Esophagus (tissue), 2 donors: ENCODE measurements around the gene ITPKA. TPM values are rescaled to one million over a fixed set of nuclear protein-coding genes. Genes with fewer than 3 reads are reported as not detected.

Source experiments
- H3K27ac ChIP-seq, 2 donors: one replicate each; pipeline ENCODE4 v1.5.1; 2013; ENCODE audit warnings: low read depth in 2 of 2, mild to moderate bottlenecking in 2 of 2, inconsistent platforms in 1 of 2, low read length in 1 of 2, moderate library complexity in 1 of 2
- H3K27me3 ChIP-seq, 2 donors: one replicate each; pipeline ENCODE4 v1.6.1; 2013; ENCODE audit warnings: low read length in 2 of 2, control low read depth in 1 of 2, mild to moderate bottlenecking in 1 of 2; ENCODE audit not compliant: insufficient read depth in 2 of 2, control insufficient read depth in 1 of 2
- H3K36me3 ChIP-seq, 2 donors: one replicate each; pipeline ENCODE4 v1.6.1; 2013; ENCODE audit warnings: low read length in 1 of 2; ENCODE audit not compliant: control insufficient read depth in 2 of 2, insufficient read depth in 2 of 2
- H3K4me1 ChIP-seq, 2 donors: one replicate each; pipeline ENCODE4 v1.6.1; 2013; ENCODE audit warnings: low read length in 1 of 2; ENCODE audit not compliant: control insufficient read depth in 2 of 2, insufficient read depth in 2 of 2
- H3K4me3 ChIP-seq, 2 donors: one replicate each; pipeline ENCODE4 v1.5.1; 2013; ENCODE audit warnings: low read length in 2 of 2, mild to moderate bottlenecking in 2 of 2, low read depth in 1 of 2, moderate library complexity in 1 of 2
- H3K9me3 ChIP-seq, 2 donors: one replicate each; pipeline ENCODE4 v1.6.1; 2013; ENCODE audit warnings: mild to moderate bottlenecking in 2 of 2, low read depth in 1 of 2, low read length in 1 of 2, moderate library complexity in 1 of 2; ENCODE audit not compliant: control insufficient read depth in 2 of 2, insufficient read depth in 1 of 2
- WGBS, 2 donors: extraction: QIAGEN DNeasy Blood & Tissue Kit; methylation state at CpG; one replicate each; pipeline ENCODE4 v1.1.7; 2013; 5-methylcytosine and 5-hydroxymethylcytosine counted together
- polyA plus RNA-seq, 2 donors: library from polyadenylated mRNA; stranded (reverse); fragments of 200-250 nt; gene quantifications; one replicate each; pipeline ENCODE4 v1.2.3, GENCODE V29; 2013
- donor health status: healthy with polysubstance abuse.
- donor health status: Bipolar disorder and iron deficiency.

Gene ITPKA
- polyA plus RNA-seq, 2 donors, result 0.28 to 0.47 TPM

DNA sequence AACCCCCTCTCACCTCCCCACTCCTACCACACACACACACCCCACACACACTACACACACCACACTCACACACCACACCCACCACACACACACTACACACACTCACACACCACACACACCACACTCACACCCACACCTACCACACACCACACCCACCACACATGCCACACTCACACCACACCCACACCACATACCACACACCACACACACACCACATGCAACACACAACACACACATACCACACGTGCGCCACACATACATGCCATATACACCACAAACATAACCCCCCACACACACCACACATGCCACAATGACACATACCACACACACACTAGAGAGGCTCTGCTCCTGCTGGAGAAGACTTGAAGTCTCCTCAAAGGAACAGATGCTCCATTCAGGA lies 5.9 kb upstream of the ITPKA start:
- H3K9me3 ChIP-seq, result no peaks in the 10 kb centered on the region
- 83 to 85% methylated on average over 2 of the region's 2 CpGs for WGBS, 2 donors
- H3K27ac ChIP-seq, result no peak overlapping the region
- H3K36me3 ChIP-seq, result no peaks in the 10 kb centered on the region
- peaks cover 0 to 2% of the 10 kb centered on the region in 2 donors for H3K4me1 ChIP-seq
- H3K27me3 ChIP-seq, result no peaks in the 10 kb centered on the region
- H3K4me3 ChIP-seq, result no peak overlapping the region

DNA sequence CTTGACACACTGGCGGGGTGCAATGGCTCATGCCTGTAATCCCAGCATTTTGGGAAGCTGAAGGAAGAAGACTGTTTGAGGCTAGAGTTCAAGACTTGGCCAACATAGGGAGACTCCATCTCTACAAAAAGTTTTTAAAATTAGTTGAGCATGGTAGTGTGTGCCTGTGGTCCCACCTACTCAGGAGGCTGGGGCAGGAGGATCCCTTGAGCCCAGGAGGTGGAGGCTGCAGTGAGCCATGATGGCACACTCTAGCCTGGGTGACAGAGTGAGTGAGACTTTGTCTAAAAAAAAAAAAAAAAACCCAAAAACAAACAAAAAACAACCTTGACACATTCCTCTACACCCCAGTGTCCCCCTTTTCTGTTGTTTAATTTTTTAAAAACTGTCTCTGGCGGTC lies 4.0 kb upstream of the ITPKA start:
- H3K27me3 ChIP-seq, result no peaks in the 10 kb centered on the region
- 95 to 97% methylated on average over 2 of the region's 2 CpGs for WGBS, 2 donors
- no peaks in the 10 kb centered on the region for H3K9me3 ChIP-seq
- H3K4me1 ChIP-seq, result peaks cover 4 to 10% of the 10 kb centered on the region in 2 donors
- no peak overlapping the region for H3K27ac ChIP-seq
- H3K4me3 ChIP-seq, result no peak overlapping the region
- H3K36me3 ChIP-seq, result no peaks in the 10 kb centered on the region

DNA sequence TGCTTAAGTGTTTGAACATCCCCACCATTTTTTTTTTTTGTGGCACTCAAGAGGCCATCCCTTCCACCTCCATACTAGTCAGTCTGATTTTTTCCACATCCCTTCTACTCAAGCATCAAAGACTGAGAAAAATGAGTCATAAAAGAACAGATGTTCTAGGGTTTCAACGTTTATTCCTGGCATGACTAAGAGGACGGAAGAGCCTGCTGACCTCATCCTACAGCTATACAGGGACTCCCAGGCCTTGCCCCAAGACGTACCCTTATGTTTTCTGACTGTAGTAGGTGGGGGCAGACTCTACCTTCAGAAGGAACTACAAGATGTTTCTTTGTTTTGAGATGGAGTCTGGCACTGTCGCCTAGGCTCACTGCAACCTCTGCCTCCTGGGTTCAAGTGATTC lies 3.3 kb upstream of the ITPKA start:
- H3K4me1 ChIP-seq, result peaks cover 4 to 13% of the 10 kb centered on the region in 2 donors
- H3K9me3 ChIP-seq, result no peaks in the 10 kb centered on the region
- H3K27me3 ChIP-seq, result no peaks in the 10 kb centered on the region
- 38 to 47% methylated on average over 4 of the region's 4 CpGs for WGBS, 2 donors
- H3K27ac ChIP-seq, result no peak overlapping the region
- no peaks in the 10 kb centered on the region for H3K36me3 ChIP-seq
- no peak overlapping the region for H3K4me3 ChIP-seq

DNA sequence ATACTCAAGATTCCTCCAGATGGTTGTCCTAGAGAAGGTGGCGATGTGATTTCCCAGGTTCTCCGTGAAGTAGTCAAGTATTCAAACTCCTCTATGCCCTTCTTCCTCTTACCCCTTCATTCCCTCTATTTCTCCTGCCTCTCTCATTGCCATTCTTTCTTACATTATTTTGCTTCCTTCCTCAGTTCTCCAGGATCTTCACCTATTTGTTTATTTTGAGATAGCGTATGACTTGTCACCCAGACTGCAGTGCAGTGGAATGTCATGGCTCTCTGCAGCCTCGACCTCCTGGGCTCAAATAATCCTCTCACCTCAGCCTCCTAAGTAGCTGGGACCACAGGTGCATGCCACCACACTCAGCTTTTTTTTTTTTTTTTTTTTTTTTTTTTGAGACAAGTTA lies 1.8 kb upstream of the ITPKA start:
- Histone ChIP-seq H3K27ac (no peak overlapping the region), H3K4me1 (peaks cover 4 to 15% of the 10 kb centered on the region in 2 donors), H3K4me3 (no peak overlapping the region), H3K27me3 (no peaks in the 10 kb centered on the region), H3K9me3 (no peaks in the 10 kb centered on the region), H3K36me3 (no peaks in the 10 kb centered on the region)
- 91% methylated on average over 4 of the region's 4 CpGs for whole genome bisulfite sequencing, 2 donors

DNA sequence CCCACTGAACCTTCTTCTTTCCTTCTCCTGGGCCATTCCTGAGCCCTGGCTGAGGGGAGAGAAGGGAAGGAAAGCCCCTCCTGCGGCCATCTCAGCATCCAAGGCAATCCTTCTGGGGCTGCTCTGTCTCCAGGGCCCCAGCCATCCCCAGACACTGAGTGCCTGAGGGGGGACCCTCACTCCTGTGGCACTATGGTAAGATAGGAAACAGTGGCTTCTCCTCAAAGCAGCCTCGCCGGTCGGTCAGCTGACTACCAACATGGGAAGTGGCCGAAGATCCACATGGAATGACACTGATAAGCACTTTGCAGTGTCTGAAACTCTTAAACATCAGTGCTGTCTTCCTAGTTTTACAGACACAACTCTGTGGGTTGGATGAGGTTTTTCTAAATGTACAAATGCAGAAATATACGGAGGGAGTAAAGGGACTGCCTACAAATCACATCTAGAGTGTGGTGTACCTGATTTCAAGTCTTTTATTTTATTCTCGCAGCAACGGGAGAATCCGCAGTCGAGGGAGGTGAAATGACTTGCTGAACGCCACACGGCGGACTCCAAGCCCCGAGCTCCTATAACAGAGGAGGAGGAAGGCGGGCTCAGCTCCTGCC lies 973 bp upstream of the ITPKA start:
- Histone ChIP-seq H3K27me3 (no peaks in the 10 kb centered on the region), H3K4me3 (peak overlapping the region; percentile 41 to 68)
- 9% methylated on average over 15 of the region's 15 CpGs for WGBS, 2 donors

DNA sequence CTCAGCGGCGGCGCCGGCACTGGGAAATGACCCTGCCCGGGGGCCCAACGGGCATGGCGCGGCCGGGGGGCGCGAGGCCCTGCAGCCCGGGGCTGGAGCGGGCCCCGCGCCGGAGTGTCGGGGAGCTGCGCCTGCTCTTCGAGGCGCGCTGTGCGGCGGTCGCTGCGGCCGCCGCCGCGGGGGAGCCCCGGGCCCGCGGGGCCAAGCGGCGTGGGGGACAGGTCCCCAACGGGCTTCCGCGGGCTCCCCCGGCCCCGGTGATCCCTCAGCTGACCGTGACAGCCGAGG lies 172 bp downstream of the ITPKA start:
- no peaks in the 10 kb centered on the region for H3K9me3 ChIP-seq
- H3K27ac ChIP-seq, result no peak overlapping the region
- H3K4me3 ChIP-seq, result peak overlapping the region; percentile 41 to 68
- peaks cover 4 to 15% of the 10 kb centered on the region in 2 donors for H3K4me1 ChIP-seq
- WGBS, 2 donors, result 0% methylated on average over 11 to 41 of the region's 41 CpGs
- no peaks in the 10 kb centered on the region for H3K27me3 ChIP-seq
- no peaks in the 10 kb centered on the region for H3K36me3 ChIP-seq

More for the DNA sequence above, 973 bp upstream of the ITPKA start:
- Histone ChIP-seq H3K27ac (no peak overlapping the region), H3K36me3 (no peaks in the 10 kb centered on the region), H3K9me3 (no peaks in the 10 kb centered on the region), H3K4me1 (peaks cover 4 to 15% of the 10 kb centered on the region in 2 donors)

DNA sequence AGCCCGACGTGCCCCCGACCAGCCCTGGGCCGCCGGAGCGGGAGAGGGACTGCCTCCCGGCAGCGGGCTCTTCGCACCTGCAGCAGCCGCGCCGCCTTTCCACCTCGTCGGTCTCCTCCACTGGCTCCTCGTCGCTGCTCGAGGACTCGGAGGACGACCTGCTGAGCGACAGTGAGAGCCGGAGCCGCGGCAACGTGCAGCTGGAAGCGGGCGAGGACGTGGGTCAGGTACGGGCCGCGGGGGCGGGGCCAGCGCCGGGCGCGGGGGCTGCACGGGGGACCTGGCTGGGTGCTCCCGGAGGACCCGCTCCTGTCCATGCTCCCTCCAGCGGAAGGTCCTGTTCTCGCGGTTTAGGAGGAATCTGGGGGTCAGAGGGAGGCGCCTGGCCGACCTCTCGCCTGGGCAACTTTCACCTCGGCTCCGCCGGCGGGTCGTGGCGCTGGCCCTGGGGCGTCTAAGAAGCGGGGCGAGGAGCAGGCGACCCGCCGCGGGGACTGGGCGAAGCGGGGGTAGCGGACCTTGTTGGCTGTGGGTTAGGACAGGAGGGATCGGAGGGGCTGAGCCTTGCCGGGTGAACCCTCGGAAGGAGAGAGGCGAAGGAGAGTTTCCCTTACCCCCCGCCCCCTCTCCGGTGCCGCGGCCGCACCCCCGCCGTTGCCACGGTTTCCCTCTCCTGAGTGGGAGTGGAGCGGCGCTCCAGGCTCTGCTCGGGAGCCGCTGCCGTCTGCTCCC lies 682 bp downstream of the ITPKA start:
- H3K27ac ChIP-seq, result no peak overlapping the region
- no peaks in the 10 kb centered on the region for H3K36me3 ChIP-seq
- H3K4me1 ChIP-seq, result peaks cover 4 to 15% of the 10 kb centered on the region in 2 donors
- no peaks in the 10 kb centered on the region for H3K27me3 ChIP-seq
- no peaks in the 10 kb centered on the region for H3K9me3 ChIP-seq
- 1% methylated on average over 54 to 77 of the region's 77 CpGs for WGBS, 2 donors
- H3K4me3 ChIP-seq, result peak overlapping the region; percentile 41 to 68

DNA sequence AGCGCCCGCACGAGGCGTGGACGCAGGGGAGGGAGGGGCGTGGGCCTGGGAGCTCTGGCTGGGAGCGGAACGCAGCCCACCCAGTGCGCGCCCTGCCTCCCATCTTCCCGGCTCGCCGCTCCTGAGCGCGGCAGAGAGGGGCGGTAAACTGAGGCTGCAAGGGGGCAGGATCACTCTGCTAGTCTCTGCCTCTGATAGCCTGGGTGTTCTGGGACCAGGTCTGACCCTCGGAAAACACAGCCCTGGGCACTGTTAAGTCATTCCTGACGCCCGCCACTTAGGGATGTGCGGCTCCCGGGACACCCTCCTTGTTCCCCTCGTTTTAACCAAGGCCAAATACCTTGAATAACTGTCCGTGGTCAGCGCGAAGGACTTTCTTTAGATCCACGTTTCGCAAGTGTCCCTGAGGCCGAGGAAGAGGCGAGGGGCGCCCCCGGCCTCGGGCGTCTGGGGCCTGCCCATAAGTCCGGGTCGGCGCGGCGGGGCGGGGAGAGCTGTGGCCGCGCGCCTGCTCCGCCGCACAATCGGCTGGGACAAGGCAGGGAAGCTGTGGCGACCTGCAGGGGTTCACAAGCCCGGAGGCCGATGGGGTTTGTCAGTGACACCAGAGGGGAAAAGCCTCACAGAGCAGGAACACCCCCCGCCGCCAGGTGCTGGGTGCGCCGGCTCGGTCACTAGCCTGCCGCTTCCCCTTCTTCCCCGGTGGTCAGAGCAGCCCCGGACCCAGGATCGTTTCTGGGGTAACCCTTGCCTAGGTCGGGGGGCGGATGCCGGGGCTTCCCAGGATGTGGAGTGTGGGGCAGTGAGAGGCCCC lies 1.5 kb downstream of the ITPKA start:
- peak overlapping the region in 1 of 2 donors; percentile 68 for H3K4me3 ChIP-seq
- no peak overlapping the region for H3K27ac ChIP-seq
- no peaks in the 10 kb centered on the region for H3K36me3 ChIP-seq
- no peaks in the 10 kb centered on the region for H3K9me3 ChIP-seq
- no peaks in the 10 kb centered on the region for H3K27me3 ChIP-seq
- peaks cover 4 to 15% of the 10 kb centered on the region in 2 donors for H3K4me1 ChIP-seq
- 11 to 12% methylated on average over 56 to 60 of the region's 60 CpGs for WGBS, 2 donors

DNA sequence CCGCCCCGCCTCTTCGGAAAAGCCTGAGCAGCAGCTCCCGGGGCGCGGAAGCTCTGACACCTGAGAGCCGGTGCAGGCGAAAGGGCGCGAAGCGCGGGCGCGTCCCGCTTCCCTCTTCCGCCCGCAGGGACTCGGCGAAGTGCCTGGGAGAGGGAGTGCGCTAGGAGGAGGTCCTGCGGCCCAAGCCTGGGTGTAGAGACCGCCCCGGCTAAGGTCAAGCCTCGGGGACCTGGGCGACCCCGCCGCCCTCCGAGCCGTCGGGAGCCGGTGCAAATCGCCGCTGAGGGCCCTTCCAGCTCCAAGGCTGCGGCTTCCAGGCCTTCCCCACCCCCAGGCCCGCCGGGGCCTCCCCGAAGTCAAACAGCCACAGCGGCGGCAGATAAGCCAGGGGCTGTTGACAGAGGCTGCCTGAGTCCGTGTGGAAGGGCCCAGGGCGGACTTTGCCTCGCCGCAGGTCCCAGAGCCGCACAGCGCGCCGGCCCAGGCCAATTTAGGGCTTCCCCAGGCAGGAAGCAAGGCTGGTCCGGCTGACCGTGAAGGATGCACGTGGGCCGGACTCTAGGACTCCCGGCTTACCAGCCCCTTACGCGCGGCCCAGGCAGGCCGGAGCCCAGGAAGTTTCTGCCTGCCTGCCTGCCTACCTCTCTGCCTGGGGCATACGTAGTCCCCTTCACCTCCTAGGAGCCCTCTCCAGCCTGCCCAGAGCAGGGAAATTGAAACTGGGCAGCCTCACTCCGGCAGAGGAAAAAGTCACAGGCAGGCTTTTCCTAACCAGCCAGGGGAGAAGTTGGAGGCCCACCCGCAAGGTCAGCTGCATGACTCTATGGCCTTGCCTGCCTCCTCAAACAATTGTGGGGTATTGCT lies 2.3 kb downstream of the ITPKA start:
- H3K4me1 ChIP-seq, result peaks cover 4 to 15% of the 10 kb centered on the region in 2 donors
- H3K36me3 ChIP-seq, result no peaks in the 10 kb centered on the region
- no peaks in the 10 kb centered on the region for H3K9me3 ChIP-seq
- 35 to 58% methylated on average over 55 to 59 of the region's 59 CpGs for WGBS, 2 donors
- H3K27ac ChIP-seq, result no peak overlapping the region
- H3K27me3 ChIP-seq, result no peaks in the 10 kb centered on the region
- H3K4me3 ChIP-seq, result no peak overlapping the region
